Stimulated activated CD8-positive, alpha-beta memory T cell treated with anti-CD3 and anti-CD28 coated beads, Interleukin-4, amount 100 ng/mL, for 48 hours (primary cell): ENCODE results near the gene ZFPM1.

Experiments
- DNase-seq: peaks from one replicate; pipeline ENCODE4 v3.0.0-alpha.2; 2020

The ZFPM1 gene

DNA sequence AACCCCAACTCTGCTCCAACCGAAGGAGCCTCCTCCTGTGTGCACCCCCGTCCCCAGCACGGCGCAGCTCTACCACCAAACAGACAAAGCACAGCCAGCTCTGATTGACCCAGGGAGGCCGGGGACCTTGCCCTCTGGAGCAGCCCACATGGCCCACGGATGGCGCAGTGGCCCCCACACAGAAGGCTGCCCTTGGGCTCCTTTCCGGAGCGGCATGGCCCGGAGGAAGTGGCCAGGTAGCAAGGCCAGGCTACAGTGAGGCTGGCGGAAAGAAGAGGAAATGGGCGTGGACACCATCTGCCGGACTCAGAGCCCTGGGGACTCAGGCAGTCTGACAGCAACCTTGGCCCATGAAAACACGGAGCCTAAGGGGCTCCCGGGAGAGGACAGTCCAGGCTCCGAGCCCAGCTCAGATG, 97.2 kb downstream of the ZFPM1 start:
- DNase-seq = no peak

- DNase-seq = no peak
Observed at GRCh38 chr16:88552166-88552565, 99.1 kb downstream of the ZFPM1 start.

DNA sequence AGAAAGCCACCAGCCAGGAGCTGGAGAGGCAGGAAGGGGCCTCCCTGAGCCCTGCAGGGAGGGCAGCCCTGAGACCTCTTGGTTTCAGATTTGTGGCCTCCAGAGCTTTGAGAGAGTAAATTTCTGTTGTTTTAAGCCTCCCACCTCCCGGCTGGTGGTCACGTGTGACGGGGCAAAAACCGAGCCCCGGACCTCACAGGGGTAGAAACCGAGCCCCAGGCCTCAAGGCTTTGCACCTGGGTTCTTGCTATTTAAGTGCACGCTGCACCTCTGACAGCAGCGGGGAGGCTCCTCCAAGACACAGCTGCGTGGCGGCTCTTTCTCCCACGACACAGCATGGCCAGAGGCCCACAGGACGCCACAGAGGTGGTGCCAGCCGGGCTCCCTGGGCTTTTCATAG, 99.7 kb downstream of the ZFPM1 start:
- DNase-seq = no peak

GRCh38 chr16:88553739-88554138, 100.7 kb downstream of the ZFPM1 start:
- no peak for DNase-seq

- DNase-seq = no peak
Observed at GRCh38 chr16:88554711-88555264, 101.7 kb downstream of the ZFPM1 start.

- no peak for DNase-seq
Observed at GRCh38 chr16:88556294-88556988, 103.4 kb downstream of the ZFPM1 start.

DNA sequence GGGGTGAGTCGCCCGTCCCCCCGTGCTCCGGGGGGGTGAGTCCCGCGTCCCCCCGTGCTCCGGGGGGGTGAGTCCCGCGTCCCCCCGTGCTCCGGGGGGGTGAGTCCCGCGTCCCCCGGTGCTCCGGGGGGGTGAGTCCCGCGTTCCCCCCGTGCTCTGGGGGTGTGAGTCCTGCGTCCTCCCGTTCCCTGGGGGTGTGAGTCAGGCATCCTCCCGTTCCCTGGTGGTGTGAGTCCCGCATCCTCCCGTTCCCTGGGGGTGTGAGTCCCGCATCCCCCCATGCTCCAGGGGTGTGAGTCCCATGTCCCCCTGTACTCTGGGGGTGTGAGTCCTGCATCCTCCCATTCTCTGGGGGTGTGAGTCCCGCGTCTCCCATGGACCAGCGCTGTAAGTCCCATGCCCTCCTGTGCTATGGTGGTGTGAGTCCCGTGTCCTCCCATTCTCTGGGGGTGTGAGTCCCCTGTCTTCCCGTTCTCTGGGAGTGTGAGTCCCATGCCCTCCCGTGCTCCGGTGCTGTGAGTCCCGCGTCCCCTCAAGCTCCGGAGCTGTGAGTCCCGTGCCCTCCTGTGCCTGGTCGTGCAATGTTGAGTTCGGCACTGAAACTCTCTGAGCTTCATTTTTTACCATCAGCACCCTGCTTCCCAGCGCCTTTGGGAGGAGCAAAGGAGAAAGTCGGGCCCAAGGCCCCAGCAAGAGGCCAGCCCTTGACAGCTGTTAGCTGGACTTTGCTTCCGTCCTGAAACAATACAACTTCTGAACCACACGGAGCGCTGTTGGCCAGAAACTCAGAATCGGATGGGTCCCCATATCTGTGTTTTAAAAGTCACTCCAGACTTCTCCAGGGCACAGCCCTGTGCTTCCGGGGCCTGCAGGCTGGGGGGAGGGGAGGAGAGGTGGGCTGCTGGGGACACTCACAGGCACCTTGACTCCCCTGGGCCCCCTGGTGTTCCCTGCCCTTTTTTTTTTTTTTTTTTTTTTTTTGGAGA, 105.7 kb downstream of the ZFPM1 start:
- DNase-seq = no peak

DNA sequence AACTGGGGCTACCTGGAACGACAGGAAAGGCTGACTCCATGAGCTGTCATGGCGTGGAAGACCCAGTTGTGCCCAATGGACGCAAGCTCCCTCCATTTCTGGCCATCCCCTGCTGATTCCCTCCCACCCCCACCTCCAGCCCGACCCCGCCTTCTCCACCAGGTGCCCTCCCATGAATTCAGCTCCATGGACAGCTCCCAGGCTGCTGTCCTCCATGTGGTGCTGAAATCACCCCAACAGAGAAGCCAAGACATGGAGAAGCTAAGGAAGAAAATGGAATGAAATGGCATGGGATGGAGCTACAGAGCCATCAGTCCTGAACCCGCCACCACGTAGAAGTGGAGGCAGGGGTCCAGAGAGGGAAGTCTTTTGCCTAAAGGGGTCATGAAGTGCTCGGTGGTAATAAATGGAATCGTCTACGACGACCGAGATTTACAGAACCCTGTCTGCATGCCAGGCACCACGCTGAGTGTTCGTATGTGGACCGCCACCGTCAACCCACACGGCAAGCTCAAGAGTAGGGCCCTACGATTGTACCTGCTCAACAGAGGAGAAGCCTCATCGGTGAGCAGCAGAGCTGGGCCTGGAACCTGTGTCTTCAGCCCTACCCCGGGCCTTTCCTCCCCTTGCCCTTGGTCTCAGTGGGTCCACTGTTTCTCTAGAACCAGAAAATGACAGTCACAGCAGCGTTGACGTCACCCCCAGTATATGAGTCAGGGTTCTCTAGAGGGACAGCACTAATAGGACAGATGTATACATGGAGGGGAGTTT, 107.8 kb downstream of the ZFPM1 start:
- no peak for DNase-seq

- DNase-seq = peak; percentile 63
Observed at GRCh38 chr16:88561485-88562359, 108.6 kb downstream of the ZFPM1 start.

- peak; percentile 88 for DNase-seq
Observed at GRCh38 chr16:88566158-88566557, 113.1 kb downstream of the ZFPM1 start.

- DNase-seq = no peak
Observed at GRCh38 chr16:88568710-88569613, 115.9 kb downstream of the ZFPM1 start.

DNA sequence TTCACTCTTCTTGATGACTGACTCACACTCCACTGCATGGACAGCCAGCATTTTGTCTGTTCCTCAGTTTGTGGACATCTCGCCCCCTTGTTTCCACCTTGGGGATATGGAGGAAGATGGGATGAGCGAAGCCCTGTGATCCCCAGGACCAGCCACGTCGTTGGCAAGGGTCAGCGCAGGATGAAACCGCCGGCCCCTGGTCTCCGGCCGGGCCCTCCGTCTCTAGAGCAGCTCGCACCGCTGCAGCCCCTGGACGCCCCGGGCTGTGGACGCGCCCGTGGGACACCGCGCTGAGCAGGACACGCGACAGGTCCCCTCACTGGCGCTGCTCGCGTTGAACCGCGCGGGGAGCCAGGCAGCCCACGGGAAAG, 116.5 kb downstream of the ZFPM1 start:
- no peak for DNase-seq

DNA sequence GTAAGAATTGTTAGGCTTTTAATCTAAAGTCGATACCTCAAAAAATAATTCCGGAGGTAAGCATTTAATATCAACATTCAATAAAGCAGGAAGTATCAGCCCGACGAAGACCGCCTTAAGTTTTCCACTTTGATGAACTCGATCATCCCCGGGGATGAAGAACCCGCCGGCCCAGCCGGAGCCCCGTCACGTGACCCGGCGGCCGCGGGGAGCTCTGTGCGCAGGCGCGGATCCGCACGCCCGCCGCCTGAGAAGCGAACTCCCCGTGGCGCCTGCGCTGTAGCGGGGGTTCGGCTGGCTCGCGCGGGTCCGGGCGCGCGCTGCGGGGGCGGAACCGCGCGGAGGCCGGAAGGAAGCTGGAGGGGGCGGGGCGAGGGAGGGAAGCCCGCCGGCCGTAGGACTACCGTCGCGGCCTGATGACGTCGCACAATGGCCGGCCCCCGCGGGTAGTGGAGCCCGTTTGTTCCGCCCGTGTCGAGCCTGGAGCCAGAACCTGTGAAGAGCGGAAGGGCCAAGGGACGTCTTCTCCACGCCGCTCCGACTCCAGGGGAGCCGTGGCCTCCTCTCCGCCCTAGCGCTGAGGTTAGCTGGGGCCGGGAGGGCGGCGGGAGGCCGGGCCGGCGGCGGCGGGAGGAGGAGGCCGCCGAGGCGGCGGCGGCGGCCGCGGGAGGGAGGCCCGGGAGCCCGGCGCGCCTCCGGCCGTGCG, 117.1 kb downstream of the ZFPM1 start, which contains the start of gene ZC3H18:
ZC3H18 (plus strand) TSS at position 419 of the 706 bp plus-strand sequence. CDS start 6,721 bp downstream, outside the sequence.
- DNase-seq = peak; percentile 99

DNA sequence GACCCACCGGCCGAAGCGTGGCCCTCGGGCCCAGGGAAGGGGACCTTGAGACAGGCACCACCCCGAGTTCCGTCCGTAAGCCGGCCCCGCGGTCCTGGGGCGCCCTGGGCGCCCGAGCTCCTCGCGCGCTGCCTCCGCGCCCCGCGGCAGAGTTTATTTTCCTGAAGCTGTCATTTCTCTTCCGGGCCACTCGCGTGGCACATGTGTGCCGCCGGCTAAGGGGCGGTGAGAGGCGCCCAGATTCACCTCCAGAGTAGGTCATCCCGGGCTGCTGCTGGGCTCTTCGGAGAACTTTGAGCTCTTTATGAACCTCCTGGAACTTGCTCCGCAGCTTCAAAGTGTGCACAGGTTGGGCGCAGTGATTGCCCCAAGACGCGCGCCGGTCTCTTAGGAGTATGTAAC, 117.6 kb downstream of the ZFPM1 start:
- peak; percentile 66 for DNase-seq

DNA sequence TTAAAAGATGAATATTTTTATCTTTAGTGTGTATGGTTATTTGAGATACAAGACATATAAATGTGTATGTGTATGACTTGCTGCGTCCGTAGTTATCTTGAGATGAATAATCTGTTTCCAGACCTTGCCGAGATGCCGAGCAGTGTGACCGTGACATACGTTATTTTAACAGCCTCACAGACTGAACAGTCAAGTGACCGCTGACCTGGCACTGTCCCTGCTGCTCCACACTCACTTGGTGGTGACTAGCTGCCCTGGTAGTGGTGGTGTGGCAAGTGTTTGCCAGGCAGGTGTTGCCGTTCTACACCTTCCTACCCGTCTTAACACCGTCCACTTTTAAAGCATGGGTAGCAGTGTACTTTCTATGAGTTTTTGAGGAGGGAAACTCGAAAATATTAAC, 122.2 kb downstream of the ZFPM1 start:
- no peak for DNase-seq

DNA sequence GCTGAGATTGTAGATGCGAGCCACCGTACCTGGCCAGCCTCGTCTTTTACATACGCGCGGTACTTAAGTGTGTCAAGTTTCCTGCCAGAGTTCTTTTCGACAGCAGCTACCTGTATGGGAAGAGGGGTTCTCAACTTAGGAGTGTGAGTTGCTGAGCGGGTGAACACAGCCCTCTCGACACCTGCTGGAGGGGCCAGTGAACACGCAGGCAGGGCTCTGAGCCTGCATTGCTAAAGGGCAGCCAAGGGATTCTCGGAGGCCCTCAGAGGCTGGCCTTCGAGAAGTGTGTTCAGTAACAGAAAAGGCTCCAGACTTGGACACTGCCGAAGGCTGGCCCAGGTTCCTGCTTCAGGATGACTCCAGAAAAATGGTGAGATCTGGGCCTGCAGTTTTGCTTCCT, 123.2 kb downstream of the ZFPM1 start:
- no peak for DNase-seq

- DNase-seq = no peak
Observed at GRCh38 chr16:88577166-88577565, 124.1 kb downstream of the ZFPM1 start.

- DNase-seq = no peak
Observed at GRCh38 chr16:88578446-88579313, 125.6 kb downstream of the ZFPM1 start.

GRCh38 chr16:88580371-88580770, 127.3 kb downstream of the ZFPM1 start:
- DNase-seq = no peak
